Peyer's patch (tissue), 4 donors: ENCODE data around the gene KRTAP6-2. TPM values are rescaled to one million over a fixed set of nuclear protein-coding genes. Genes with fewer than 3 reads are reported as not detected.

ENCODE experiments used
- DNase-seq, 3 donors: peaks; one replicate each; pipeline ENCODE4 v3.0.0-alpha.2; 2017 to 2019
- H3K27ac ChIP-seq, 4 donors: fragments of 200-600 bp; sonication (generic); one replicate each; pipeline ENCODE4 v1.5.1; 2016 to 2019
- H3K27me3 ChIP-seq, 2 donors: fragments of 200-600 bp; sonication (generic); one replicate each; pipeline ENCODE4 v1.5.1; 2019
- H3K36me3 ChIP-seq, 3 donors: fragments of 200-600 bp; sonication (generic); one replicate each; pipeline ENCODE4 v1.5.1; 2016 to 2019
- H3K4me1 ChIP-seq, 4 donors: fragments of 200-600 bp; sonication (generic); one replicate each; pipeline ENCODE4 v1.5.1; 2016 to 2019
- H3K4me3 ChIP-seq, 4 donors: fragments of 200-600 bp; sonication (generic); 1 replicate in 3 of 4; 2 replicates in 1 of 4; pipeline ENCODE4 v1.5.1; 2016 to 2019; ENCODE audit warnings: mild to moderate bottlenecking in 1 of 4
- H3K9me3 ChIP-seq, 4 donors: fragments of 200-600 bp; sonication (generic); one replicate each; pipeline ENCODE4 v1.5.1; 2016 to 2019; ENCODE audit warnings: mild to moderate bottlenecking in 1 of 4
- CTCF ChIP-seq, 6 experiments: fragments of 450-650 bp in 4 of 6; fragments of 200-600 bp in 2 of 6; sonication (generic) in 1 of 6; IDR thresholded peaks; one replicate each; pipeline ENCODE4 v1.5.1; 2017 to 2019; ENCODE audit warnings: antibody characterized with exemption in 6 of 6, mild to moderate bottlenecking in 3 of 6, moderate library complexity in 1 of 6
- POLR2A ChIP-seq, 2 donors: fragments of 450-650 bp; IDR thresholded peaks; one replicate each; pipeline ENCODE4 v1.5.1; 2017; ENCODE audit warnings: antibody characterized with exemption in 2 of 2, mild to moderate bottlenecking in 2 of 2, moderate library complexity in 2 of 2
- total RNA-seq, 4 donors: library from RNA; depleted of rRNA; stranded (reverse); fragments of >200 nt; gene quantifications; one replicate each; pipeline ENCODE4 v1.1.0, GENCODE V29; 2016

The KRTAP6-2 gene
- total RNA-seq, 4 donors from 2014 or later = not detected

GRCh38 chr21:30620080-30620479 is 21.4 kb upstream of the KRTAP6-2 start:
- H3K9me3 ChIP-seq = peaks cover 0 to 2% (median 0%) of the 10 kb centered on the region in 4 donors
- no peaks in the 10 kb centered on the region for H3K4me1 ChIP-seq
- no peak for TF ChIP-seq CTCF (IDR thresholded peaks at IDR 0.05)
- no peak for TF ChIP-seq POLR2A (IDR thresholded peaks at IDR 0.05)
- H3K27me3 ChIP-seq = no peaks in the 10 kb centered on the region
- H3K36me3 ChIP-seq = no peaks in the 10 kb centered on the region
- no peak overlapping the region for H3K4me3 ChIP-seq
- H3K27ac ChIP-seq = no peak overlapping the region
- DNase-seq = no peak

DNA sequence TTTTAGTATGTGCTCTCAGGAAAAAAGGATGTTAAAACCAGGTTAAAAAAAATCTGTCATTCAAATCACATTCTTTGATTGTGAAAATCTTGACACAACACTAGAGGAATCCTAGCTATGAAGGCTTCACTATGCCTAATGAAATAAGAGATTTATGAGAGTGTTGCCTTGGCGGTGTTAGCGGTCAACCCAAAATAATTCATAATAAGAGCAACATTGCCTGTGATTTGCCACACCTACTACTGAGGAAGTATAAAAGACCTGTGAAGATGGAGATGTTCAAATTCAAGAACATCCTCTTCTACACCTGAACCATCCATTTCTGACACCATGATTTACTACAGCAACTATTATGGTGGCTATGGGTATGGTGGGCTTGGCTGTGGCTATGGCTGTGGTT is 17.4 kb upstream of the KRTAP6-2 start, which contains the start of gene KRTAP20-1:
Gene KRTAP20-1, plus strand, starts transcription at position 301 of the 400 bp plus-strand sequence. Its CDS starts 30 bp downstream, at position 331.
- Histone ChIP-seq H3K27ac (no peak within 1 kb of the TSS), H3K27me3 (no peaks in the 10 kb centered on the region), H3K4me3 (no peak within 1 kb of the TSS), H3K4me1 (no peaks in the 10 kb centered on the region), H3K9me3 (no peaks in the 10 kb centered on the region), H3K36me3 (no peaks in the 10 kb centered on the region)
- no peak for DNase-seq
- no peak for TF ChIP-seq CTCF (IDR thresholded peaks at IDR 0.05)

- Histone ChIP-seq H3K36me3 (no peaks in the 10 kb centered on the region), H3K4me1 (no peaks in the 10 kb centered on the region), H3K27ac (no peak overlapping the region), H3K27me3 (no peaks in the 10 kb centered on the region), H3K4me3 (no peak overlapping the region), H3K9me3 (no peaks in the 10 kb centered on the region)
- no peak for DNase-seq
- TF ChIP-seq CTCF (IDR thresholded peaks at IDR 0.05) (no peak), POLR2A (IDR thresholded peaks at IDR 0.05) (no peak)
Observed at GRCh38 chr21:30615199-30615598, 16.5 kb upstream of the KRTAP6-2 start.

GRCh38 chr21:30613836-30614235 is 15.1 kb upstream of the KRTAP6-2 start, which contains the start of gene KRTAP6-1:
TSS of gene KRTAP6-1 (minus strand) at chr21:30613930. CDS start at chr21:30613904, 26 bp downstream.
- TF ChIP-seq POLR2A (IDR thresholded peaks at IDR 0.05) = no peak
- no peak for TF ChIP-seq CTCF (IDR thresholded peaks at IDR 0.05)
- no peaks in the 10 kb centered on the region for H3K36me3 ChIP-seq
- no peaks in the 10 kb centered on the region for H3K4me1 ChIP-seq
- no peak within 1 kb of the TSS for H3K27ac ChIP-seq
- H3K27me3 ChIP-seq = no peaks in the 10 kb centered on the region
- DNase-seq = no peak
- H3K4me3 ChIP-seq = no peak within 1 kb of the TSS
- H3K9me3 ChIP-seq = no peaks in the 10 kb centered on the region

DNA sequence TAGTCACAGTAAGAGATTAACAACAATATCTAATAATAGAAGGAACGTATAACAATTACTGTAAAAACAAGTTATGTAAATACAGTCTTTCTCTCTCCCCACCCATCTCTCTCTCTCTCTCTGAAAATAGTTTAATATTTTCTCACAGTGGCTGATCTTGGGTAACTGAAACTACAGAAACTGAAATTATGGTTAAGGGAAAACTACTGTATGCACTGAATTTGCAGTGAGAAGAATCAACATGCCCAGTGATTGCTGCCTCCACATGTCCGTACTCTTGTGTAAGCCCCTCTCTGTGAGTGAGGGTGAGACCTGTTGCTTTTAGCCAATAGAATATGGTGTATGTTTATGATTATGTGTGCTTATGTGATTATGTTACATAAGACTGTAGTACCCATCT is 13.4 kb upstream of the KRTAP6-2 start:
- no peak overlapping the region for H3K4me3 ChIP-seq
- no peaks in the 10 kb centered on the region for H3K27me3 ChIP-seq
- H3K9me3 ChIP-seq = no peaks in the 10 kb centered on the region
- TF ChIP-seq CTCF (IDR thresholded peaks at IDR 0.05) = no peak
- no peak for TF ChIP-seq POLR2A (IDR thresholded peaks at IDR 0.05)
- no peaks in the 10 kb centered on the region for H3K4me1 ChIP-seq
- no peak overlapping the region for H3K27ac ChIP-seq
- no peaks in the 10 kb centered on the region for H3K36me3 ChIP-seq
- no peak for DNase-seq

DNA sequence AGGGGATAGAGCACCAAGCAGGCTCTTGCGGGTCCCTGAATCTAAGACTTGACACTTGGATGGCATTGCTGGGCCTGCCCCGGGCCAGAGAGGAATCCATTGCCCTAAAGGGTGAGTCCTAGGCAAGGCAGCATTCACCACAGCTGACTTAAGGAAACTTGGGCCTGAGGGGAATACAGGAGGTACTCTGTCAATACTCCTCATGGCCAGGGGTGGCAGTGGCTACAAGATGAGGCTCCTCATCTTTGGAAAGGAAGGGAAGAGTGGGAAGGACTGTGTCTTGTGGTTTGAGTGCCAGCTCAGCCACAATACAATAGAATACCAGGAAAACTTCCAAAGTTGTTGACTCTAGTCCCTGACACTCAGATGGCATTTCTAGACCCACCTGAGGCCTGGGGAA is 7.3 kb upstream of the KRTAP6-2 start:
- no peaks in the 10 kb centered on the region for H3K4me1 ChIP-seq
- DNase-seq = no peak
- TF ChIP-seq CTCF (IDR thresholded peaks at IDR 0.05) = no peak
- no peak for TF ChIP-seq POLR2A (IDR thresholded peaks at IDR 0.05)
- no peak overlapping the region for H3K27ac ChIP-seq
- H3K36me3 ChIP-seq = no peaks in the 10 kb centered on the region
- H3K4me3 ChIP-seq = no peak overlapping the region
- H3K27me3 ChIP-seq = no peaks in the 10 kb centered on the region
- H3K9me3 ChIP-seq = no peaks in the 10 kb centered on the region
